RCC 7860 (cell line): ENCODE measurements around the gene ADPRM.
"Not testable (repeated sequence)": the region's sequence is repeated elsewhere in the genome, so short reads cannot be mapped to it uniquely, and the experiment has no call there.

ENCODE experiments used
- DNase-seq: peaks from one replicate; pipeline ENCODE4 v3.0.0-alpha.2; 2015; ENCODE audit warnings: low spot score
- FAIRE-seq: peaks from 2 replicates; lab custom pipeline; 2012; peaks lifted over from hg19 to GRCh38; lab: Jason Lieb, UNC

ADPRM gene, protein sequence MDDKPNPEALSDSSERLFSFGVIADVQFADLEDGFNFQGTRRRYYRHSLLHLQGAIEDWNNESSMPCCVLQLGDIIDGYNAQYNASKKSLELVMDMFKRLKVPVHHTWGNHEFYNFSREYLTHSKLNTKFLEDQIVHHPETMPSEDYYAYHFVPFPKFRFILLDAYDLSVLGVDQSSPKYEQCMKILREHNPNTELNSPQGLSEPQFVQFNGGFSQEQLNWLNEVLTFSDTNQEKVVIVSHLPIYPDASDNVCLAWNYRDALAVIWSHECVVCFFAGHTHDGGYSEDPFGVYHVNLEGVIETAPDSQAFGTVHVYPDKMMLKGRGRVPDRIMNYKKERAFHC

DNA sequence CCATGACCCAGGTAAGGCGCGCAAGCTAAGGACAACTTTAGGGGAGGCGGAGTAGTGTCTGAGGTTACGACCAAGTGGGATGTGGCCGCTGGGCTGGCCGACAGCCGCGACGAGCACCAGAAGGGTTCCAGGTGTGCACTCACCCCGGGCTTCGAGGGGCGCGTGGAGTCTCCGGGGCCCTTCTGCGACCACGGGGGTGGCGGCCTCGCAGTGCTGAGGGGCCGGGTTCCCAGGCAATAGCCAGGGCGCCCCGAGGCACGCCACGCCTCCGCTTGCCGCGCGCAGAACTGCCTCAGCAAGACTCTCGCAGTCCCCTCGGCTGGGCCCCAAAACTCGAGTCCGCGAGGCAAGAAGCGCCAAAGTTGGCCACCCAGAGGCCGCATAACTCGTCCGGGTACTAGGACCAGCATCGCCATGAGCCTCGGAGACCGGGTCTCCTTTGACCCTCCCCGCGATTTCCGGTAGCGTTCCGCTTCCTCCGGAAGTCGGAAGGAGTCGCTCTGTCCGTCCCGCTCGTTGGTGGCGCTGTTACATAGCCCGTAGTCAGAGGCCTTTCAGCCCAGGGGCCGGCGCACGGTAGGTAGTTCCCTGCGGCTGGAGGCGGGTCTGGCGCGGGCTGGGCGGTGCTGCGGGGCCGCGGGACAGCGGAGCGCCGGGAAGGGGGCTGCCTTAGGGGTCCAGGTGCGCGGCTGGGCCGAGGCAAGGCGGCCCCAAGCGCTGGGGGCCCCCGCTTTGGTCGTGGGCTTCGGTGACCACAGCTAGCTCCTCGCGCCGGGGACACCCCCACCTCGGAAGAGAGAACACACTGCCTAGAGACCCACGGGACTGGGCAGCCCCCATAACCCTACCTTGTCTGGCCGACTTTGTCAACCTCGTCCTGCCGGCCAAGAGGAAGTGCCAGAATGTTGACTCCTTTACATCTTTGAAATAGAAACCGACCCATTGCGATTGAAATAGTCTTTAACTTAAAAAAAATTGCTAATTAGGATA, at the start of gene ADPRM, which contains the start of gene SCO1:
TSS of gene ADPRM (plus strand) at position 503 of the 990 bp plus-strand sequence. CDS start 7,333 bp downstream, outside the sequence.
TSS of gene SCO1 (minus strand) at position 442 of the 990 bp plus-strand sequence. CDS start at position 416, 26 bp downstream.
- DNase-seq, result peak; percentile 76
- FAIRE-seq, result peak; percentile 14

DNA sequence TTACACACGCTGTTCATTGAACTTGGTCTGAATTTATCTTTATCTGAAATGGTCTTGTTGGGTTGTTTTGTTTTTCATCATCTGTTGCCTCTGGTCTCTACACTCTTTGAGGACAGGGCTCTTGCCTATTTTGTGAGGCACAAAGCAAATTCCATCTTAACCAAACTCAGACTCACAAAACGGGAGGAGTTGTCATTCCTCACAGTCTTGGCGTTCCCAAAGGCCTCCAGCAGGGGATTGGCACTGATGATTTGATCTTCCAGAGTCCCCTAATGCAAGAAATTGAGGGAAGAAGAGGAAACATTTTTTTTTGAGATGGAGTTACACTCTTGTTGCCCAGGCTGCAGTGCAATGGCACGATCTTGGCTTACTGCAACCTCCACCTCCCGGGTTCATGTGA, 49.0 kb upstream of the ADPRM start:
- DNase-seq, result no peak
- FAIRE-seq, result no peak

DNA sequence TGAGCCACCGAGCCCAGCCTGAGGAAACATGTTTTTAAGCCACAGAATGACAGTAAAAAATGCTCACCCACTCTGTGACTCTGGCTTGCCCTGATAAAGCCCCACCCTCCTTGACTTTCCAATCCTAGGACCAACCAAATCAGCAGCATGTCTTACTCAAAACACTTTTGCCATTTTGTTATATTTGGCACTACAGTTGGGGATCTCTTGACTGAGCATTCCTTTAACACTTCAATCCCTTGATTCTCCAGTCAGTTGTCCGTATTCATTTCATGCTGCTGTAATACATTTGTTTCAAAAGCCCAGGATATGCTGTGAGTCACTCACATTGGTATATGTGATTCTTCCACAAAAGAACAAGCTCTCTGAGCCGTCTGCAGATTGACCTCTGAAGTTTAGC, 48.4 kb upstream of the ADPRM start:
- FAIRE-seq (no peak), DNase-seq (no peak)

DNA sequence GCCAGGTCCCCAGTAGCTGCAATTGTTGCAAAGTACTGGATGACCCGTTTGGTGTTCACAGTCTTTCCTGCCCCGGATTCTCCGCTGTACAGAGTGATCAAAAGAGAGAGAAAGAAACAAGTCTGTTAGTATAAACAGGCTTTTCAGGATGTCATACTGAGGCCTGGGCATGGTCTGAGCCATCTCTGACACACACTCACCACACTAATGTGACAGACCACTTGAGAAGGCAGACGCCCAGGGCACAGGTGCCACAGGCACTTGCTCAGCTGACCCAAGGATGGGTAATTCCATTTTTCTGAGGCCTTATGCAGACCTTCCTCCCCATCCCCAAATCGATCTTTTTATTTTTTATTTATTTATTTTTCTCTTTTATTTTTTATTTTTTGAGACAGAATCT, 47.8 kb upstream of the ADPRM start:
- DNase-seq (no peak), FAIRE-seq (no peak)

DNA sequence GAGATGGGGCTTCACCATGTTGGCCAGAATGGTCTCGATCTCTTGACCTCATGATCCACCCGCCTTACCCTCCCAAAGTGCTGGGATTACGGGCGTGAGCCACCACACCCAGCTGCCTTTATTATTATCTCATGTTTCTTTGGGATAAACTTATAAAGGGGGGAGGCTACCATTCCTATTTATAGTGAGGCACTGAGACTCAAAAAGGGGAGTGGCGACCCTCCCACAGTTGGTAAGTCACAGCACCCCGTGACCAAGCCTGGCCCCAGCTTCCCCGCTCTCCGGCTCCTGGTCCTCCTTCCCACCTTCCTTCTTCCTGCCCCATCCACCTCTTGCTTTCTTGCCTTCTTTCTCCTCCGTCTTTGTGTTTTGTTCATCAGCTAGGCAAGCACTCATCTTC, 45.5 kb upstream of the ADPRM start:
- DNase-seq, result no peak
- FAIRE-seq, result no peak

DNA sequence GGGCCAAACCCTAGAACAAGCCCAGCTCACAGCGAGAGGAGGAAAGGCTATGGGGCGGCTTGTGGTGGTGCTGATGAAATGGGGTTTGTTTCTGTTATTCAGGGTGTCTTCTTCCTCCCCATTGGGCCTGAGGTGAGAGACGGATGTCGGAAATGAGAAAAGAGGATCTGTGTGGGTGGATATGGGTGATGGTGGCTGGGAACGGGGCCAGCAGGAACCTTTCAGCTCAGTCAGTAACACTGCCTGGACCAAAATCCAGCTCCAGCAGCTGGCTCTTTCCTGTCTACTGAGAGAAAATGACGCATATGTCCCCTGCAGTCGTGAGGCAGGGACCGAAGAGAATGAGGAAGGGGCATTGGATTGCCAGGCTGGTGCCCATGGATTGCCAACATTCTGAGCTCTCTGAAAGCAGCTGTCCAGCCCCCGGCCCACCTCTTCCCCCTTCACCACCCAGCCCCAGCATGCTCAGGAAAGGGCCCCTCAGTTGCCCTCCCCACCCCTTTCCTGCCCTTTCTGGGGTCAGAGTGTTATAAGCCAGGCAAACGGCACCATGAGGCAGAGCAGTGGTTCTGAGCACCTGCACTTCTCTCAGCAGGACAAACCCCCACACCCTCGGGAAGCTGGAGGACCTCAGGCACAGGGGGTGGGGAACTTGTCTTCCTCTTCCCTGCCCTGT, 44.3 kb upstream of the ADPRM start:
- FAIRE-seq, result no peak

DNA sequence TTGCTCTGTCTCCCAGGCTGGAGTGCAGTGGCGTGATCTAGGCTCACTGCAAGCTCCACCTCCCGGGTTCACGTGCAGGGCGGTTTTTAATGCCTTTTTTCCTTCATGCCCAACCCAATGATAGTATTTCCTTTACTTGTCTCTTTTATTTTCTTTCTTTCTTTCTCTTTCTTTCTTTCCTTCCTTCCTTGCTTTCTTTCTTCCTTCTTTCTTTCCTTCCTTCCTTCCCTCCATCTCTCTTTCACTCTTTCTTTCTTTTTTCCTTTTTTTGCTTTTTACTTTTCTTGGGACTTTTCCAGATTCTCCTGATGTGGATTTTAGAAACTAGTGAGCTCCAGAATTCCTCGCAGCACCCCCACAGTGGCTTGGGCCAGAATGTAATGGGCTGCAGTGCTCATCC, 43.4 kb upstream of the ADPRM start:
- FAIRE-seq, result no peak

More for the DNA sequence above, 44.3 kb upstream of the ADPRM start:
- no peak for DNase-seq

DNA sequence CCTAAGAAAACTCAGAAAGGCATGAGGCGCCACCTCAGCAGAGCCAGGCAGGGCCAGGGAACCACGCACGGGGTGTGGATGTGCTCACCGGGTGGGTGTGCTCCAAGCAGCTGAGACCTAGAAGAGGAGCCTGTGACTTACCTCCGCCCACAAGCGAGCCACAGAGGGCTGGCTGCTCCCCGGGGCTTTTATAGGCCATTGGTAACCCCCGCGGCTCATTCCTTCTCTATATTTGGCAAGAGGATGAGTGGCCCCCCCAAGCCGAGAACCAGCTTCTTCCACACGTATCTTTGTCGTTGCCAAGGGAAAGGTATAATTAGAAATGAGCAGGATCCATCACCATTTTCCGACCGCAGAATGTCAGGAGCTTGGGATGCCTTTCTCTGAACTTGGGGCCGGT, 40.2 kb upstream of the ADPRM start, which contains the start of gene MYH3:
TSS of gene MYH3 (minus strand) at position 162 of the 400 bp plus-strand sequence. CDS start 2,245 bp downstream, outside the sequence.
- FAIRE-seq, result no peak

More for the DNA sequence above, 43.4 kb upstream of the ADPRM start:
- no peak for DNase-seq

DNA sequence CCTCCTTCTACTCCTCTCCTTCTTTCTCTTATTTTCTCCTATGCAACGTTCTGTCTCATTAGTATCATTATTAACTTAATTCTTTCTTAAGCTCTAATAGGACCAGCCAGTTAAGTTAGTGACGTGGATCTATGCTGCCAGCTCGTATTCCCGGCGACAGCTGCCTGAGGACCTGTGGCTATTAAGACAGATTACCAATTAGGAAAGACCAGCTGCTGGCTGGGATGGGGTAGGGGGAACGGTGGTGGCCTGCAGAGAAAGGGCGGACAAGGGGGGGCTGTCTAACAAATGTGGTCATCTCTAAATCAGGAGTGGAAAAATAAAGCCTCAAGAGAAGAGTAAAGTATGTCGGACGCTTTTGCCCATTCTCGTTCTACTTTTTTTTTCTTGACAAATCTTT, 39.5 kb upstream of the ADPRM start:
- FAIRE-seq, result no peak

More for the DNA sequence above, 40.2 kb upstream of the ADPRM start, which contains the start of gene MYH3:
- no peak for DNase-seq

DNA sequence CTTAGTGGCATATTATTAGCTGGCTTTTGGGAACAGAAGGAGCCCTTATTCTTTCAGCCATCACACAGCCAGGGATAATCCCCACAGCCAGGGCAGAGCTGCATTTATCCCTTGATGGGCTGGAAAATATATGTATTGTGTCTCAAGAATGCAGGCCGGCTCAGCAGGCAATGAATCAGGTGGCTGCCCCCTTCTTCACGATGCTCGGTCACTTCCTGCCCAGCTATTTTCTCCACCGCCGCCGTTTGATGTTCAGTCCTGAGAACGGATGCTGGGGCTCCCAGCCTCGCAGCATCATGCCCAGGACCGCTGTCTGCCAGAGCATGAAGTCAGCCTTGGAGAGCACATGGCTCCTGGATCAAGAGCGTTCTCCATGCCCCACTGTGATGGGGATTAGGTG, 36.0 kb upstream of the ADPRM start:
- no peak for DNase-seq
- no peak for FAIRE-seq

More for the DNA sequence above, 39.5 kb upstream of the ADPRM start:
- DNase-seq, result no peak

DNA sequence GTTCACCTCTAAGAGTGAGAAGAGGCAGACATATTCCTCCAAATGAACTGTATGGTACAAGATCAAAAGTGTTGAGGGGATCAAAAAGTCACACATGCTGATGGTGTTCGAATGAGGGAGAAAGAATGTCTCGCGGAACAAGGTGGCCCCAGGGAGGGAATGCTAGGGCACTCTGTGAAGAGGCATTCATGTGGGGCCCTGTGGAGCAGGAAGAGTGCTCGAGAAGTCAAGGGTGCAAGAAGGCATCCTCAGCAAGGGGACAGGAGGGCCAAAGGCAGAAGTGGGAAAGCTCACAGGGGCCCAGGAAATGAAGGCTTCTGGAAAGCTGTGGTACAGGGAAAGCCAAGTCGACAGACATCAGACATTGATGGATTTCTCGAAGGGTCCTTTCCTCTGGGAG, 34.2 kb upstream of the ADPRM start:
- no peak for DNase-seq
- FAIRE-seq, result no peak

DNA sequence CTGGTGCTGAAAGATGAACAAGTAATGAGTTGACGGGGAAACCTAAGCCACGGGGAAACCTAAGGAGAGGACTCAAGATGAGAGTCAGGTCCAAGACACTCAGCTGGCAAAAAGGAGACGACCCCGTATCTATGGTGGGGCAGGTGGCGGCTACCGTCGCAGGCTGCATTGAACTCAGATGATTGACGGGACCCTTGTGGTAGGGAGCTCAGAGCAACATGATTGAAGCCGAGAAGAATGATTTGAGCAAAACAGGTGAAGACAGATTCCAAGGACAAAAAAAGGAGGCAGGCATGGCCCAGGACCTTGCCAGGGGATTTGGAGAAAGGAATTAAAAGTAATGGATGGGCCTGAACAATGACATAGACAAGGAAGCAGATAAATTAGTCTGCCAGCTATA, 32.8 kb upstream of the ADPRM start:
- FAIRE-seq (no peak), DNase-seq (no peak)

DNA sequence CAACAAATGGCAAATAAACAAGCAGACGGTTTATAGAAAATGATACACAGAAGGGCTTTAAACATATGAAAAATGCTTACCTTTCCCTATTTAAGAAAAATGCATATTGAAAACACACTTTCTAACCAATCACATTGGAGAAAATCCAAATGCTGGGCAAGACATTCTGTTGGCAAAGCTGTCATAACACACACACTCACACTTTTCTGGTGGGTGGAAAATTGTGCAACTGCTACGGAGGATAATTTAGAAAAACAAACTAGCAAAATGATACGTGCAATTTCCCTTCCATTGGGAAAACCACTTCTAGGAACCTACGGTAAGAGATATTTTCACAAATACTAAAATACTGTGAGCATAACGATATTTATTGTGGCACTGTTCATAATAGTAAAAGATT, 30.5 kb upstream of the ADPRM start:
- DNase-seq (no peak), FAIRE-seq (no peak)

DNA sequence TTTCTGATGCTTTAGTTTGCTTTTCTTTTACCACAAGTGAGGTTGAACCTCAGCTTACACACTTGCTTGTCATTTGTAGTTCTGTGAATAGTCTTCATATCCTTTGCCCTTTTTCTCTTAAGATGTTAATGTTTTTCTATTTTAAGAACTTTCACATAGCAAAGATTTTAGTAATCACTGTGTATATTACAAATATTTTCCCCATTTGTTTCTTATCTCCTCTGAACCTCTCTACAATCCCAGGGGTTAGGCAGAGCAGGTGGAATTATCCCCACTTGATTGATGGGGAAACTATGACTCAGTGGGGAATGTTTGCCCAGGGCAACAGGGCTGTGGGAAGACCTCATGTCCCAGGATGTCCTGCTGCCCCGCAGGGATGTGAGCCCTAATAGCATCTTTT, 28.6 kb upstream of the ADPRM start:
- no peak for DNase-seq
- FAIRE-seq, result no peak

DNA sequence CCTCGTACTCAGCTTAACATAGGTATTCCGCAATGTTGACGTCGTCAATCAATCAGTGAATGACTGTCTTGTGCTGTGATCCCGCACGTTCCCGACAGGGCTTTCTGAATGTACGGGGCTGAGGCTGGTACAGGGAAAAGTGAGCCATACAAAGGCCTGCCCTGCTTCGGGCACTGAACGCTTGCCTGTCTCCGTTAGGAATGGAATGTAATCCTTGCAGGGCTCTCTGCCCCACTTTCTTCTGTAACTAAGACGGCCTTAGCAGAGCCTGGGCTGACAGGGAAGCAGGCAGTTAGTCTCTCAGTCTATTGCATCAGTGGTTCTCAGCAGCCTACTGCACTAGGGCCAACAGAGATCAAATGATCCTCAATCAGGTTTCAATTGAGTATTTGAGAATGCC, 24.1 kb upstream of the ADPRM start:
- DNase-seq, result no peak
- FAIRE-seq, result no peak

DNA sequence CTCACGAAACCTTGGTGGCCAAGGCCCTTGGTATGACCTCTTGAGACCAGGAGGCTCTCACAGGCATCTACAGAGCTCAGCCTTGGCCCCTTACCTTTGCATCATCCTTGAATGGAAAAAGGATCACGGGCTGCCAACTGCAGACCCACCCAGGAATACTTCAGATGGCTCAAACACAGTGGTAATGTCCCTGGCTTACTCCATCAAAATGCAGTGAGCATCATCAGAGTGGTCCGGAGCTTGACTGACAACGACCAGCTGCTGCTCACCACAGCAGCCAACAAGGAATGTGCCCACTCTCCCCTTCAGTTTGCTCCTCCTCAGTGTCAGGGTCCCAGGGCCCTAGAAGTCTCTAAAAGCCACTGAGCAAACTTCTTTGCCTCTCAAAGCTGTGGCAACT, 22.7 kb upstream of the ADPRM start:
- no peak for FAIRE-seq
- no peak for DNase-seq

DNA sequence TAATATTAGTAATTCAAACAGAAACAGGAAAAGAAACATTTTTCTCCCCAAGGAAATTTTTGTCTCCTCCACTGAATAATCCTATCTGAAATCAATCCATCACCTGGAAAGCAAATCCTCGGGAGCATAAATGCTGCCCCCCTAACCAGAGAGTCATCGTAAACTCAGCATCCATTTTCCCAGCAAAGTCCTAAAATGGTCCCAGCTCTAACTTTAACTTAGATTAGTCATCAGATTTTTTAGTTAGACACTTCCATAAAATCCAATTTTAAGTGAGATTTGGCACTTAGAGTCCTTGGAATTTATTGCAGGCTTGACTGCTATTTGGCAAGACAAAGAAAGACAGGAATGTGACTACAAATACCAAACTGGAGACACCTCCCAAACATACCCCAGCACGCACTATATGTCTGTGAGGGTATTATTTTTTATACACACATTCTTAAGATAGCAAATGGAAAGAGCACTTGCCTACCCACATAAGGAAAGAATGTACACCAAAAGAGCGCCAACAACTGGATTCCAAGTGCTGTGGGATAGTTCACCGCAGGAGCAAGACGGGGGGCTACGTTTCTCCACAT, 15.4 kb upstream of the ADPRM start:
- FAIRE-seq, result no peak
- no peak for DNase-seq

DNA sequence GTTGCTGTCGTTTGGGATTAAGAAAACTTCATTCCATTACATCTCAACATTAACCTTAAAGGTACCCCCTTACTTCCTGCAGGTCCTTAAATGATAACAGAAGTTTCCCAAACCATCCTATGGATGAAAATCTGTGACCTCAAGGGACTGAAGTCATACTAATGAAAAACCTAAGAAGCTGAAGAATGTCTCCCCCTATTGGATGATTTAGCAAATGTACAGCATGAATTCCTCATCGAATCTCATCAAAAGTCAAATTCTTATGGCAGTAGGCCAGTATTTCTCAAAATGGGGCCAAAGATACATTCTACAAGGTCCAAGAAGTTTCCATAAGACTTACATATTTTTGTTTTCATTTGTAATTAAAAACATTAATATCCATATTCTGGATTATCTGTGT, 13.5 kb upstream of the ADPRM start:
- DNase-seq (peak; percentile 10), FAIRE-seq (no peak)

DNA sequence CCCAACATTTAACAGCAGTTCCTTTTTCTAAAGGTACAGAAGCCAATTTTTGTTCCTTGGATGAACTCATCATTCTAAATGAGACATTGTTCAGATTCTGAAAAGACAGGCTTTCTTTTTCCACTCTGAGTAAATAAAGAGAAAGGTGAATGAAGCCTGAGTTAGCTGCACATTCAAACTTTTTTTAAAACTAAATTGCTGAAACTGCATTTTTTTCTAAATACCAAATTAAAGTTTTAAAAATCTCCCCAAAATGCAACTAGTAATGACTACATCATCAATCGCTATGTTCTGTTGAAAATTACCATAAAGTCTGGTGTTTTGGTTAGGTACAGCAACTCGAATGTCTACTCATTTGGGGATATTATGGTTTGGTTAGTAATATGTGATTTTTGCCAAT, 9.9 kb upstream of the ADPRM start:
- FAIRE-seq (no peak), DNase-seq (no peak)

DNA sequence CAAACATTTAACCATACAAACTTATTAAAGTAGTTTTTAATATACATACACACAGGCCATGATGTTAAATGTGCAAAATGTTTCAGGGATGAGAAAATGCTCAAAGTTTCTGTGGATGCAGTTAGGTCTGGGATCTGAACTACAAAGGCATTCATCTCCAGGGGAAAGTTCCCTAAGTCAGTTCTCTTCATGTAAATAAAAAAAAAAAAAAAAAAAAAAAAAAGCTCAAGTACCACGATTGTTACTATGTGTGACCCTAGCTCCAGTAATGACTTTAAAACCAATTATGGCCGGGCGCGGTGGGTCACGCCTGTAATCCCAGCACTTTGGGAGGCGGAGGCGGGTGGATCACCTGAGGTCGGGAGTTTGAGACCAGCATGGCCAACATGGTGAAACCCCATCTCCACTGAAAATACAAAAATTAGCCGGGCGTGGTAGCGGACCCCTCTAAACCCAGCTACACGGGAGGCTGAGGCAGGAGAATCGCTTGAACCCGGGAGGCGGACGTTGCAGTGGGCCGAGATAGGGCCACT, 1.5 kb upstream of the ADPRM start:
- FAIRE-seq, DNase-seq: not testable (repeated sequence)
